GOT3 (cell line): ENCODE data around the gene PTH.

ENCODE experiments used
- DNase-seq: peaks from one replicate; lab custom pipeline; 2025; ENCODE audit warnings: mixed read lengths; lab: John Stamatoyannopoulos, UW

Gene PTH

GRCh38 chr11:13449522-13449921 lies 46.3 kb downstream of the PTH start:
- DNase-seq, result no peak

- DNase-seq, result no peak
Observed at GRCh38 chr11:13448876-13449275, 46.9 kb downstream of the PTH start.

- no peak for DNase-seq
Observed at GRCh38 chr11:13446444-13446843, 49.4 kb downstream of the PTH start.

GRCh38 chr11:13445588-13445987 lies 50.2 kb downstream of the PTH start:
- DNase-seq, result no peak
